ENCODE data around the gene LKAAEAR1. TPM values are rescaled to one million over a fixed set of nuclear protein-coding genes. Genes with fewer than 3 reads are reported as not detected.
A peak's percentile ranks its signal among the peaks of the same experiment; 100 is the strongest.

The LKAAEAR1 gene
- total and polyA plus RNA-seq, 2 of the 13 experiments (the other 11 are each of a cell fraction or from before 2014, with no cell fraction given) = not detected

DNA sequence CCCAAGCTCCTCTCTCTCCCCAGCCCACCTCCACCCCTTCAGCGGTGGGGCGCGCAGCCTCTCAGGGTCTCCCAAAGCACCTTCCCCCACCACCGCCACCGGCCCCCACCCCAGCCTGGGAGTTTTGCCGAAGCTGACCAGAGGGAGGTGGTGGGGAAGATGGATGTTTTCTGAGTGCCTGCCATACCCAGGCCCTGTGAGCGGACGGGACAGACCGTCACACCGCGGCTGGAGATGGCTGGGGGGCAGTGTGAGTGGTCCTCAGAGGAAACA lies 42.5 kb downstream of the LKAAEAR1 start (continued):
- TF ChIP-seq SALL1 (CRISPR knock-in tag; IDR thresholded peaks at IDR 0.05) (no peak), NR1H2 (CRISPR knock-in tag; IDR thresholded peaks at IDR 0.05; ENCODE audit: borderline replicate concordance, low read depth) (no peak), ZNF343 (CRISPR knock-in tag; IDR thresholded peaks at IDR 0.05) (0 out of 2 replicates have a peak, but pooled peaks have one; percentile 6), POLR2AphosphoS5 (IDR thresholded peaks at IDR 0.05; ENCODE audit: low read depth, low read length) (peak; percentile 24; the same call in 1 of the 2 replicates), AGO2 (optimal IDR thresholded peaks at IDR 0.05; ENCODE audit: low read depth, low read length) (no peak), ZNF563 (CRISPR knock-in tag; IDR thresholded peaks at IDR 0.05) (no peak), HDAC1 (CRISPR knock-in tag; IDR thresholded peaks at IDR 0.05) (peak; percentile 49), GATA4 (IDR thresholded peaks at IDR 0.05; ENCODE audit: borderline replicate concordance, low read depth) (no peak), ARID2 (CRISPR knock-in tag; IDR thresholded peaks at IDR 0.05; ENCODE audit: borderline replicate concordance) (no peak), PHF8 (CRISPR knock-in tag; IDR thresholded peaks at IDR 0.05) (no peak), CENPT (CRISPR knock-in tag; IDR thresholded peaks at IDR 0.05; ENCODE audit: low read depth) (no peak), ZNF7 (CRISPR knock-in tag; IDR thresholded peaks at IDR 0.05) (no peak), REPIN1 (CRISPR knock-in tag; IDR thresholded peaks at IDR 0.05; ENCODE audit: borderline replicate concordance, low read depth) (0 out of 2 replicates have a peak, but pooled peaks have one; percentile 5), ARNTL (CRISPR knock-in tag; IDR thresholded peaks at IDR 0.05) (no peak)
- TF ChIP-seq, protein P1, sequence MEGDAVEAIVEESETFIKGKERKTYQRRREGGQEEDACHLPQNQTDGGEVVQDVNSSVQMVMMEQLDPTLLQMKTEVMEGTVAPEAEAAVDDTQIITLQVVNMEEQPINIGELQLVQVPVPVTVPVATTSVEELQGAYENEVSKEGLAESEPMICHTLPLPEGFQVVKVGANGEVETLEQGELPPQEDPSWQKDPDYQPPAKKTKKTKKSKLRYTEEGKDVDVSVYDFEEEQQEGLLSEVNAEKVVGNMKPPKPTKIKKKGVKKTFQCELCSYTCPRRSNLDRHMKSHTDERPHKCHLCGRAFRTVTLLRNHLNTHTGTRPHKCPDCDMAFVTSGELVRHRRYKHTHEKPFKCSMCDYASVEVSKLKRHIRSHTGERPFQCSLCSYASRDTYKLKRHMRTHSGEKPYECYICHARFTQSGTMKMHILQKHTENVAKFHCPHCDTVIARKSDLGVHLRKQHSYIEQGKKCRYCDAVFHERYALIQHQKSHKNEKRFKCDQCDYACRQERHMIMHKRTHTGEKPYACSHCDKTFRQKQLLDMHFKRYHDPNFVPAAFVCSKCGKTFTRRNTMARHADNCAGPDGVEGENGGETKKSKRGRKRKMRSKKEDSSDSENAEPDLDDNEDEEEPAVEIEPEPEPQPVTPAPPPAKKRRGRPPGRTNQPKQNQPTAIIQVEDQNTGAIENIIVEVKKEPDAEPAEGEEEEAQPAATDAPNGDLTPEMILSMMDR (CRISPR knock-in tag; IDR thresholded peaks at IDR 0.05) = peak; percentile 19; the same call in 1 of the 2 replicates
- TF ChIP-seq, protein P2, sequence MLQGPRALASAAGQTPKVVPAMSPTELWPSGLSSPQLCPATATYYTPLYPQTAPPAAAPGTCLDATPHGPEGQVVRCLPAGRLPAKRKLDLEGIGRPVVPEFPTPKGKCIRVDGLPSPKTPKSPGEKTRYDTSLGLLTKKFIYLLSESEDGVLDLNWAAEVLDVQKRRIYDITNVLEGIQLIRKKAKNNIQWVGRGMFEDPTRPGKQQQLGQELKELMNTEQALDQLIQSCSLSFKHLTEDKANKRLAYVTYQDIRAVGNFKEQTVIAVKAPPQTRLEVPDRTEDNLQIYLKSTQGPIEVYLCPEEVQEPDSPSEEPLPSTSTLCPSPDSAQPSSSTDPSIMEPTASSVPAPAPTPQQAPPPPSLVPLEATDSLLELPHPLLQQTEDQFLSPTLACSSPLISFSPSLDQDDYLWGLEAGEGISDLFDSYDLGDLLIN (CRISPR knock-in tag; IDR thresholded peaks at IDR 0.05; ENCODE audit: borderline replicate concordance) = no peak
- TF ChIP-seq, protein P3, sequence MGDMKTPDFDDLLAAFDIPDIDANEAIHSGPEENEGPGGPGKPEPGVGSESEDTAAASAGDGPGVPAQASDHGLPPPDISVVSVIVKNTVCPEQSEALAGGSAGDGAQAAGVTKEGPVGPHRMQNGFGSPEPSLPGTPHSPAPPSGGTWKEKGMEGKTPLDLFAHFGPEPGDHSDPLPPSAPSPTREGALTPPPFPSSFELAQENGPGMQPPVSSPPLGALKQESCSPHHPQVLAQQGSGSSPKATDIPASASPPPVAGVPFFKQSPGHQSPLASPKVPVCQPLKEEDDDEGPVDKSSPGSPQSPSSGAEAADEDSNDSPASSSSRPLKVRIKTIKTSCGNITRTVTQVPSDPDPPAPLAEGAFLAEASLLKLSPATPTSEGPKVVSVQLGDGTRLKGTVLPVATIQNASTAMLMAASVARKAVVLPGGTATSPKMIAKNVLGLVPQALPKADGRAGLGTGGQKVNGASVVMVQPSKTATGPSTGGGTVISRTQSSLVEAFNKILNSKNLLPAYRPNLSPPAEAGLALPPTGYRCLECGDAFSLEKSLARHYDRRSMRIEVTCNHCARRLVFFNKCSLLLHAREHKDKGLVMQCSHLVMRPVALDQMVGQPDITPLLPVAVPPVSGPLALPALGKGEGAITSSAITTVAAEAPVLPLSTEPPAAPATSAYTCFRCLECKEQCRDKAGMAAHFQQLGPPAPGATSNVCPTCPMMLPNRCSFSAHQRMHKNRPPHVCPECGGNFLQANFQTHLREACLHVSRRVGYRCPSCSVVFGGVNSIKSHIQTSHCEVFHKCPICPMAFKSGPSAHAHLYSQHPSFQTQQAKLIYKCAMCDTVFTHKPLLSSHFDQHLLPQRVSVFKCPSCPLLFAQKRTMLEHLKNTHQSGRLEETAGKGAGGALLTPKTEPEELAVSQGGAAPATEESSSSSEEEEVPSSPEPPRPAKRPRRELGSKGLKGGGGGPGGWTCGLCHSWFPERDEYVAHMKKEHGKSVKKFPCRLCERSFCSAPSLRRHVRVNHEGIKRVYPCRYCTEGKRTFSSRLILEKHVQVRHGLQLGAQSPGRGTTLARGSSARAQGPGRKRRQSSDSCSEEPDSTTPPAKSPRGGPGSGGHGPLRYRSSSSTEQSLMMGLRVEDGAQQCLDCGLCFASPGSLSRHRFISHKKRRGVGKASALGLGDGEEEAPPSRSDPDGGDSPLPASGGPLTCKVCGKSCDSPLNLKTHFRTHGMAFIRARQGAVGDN (CRISPR knock-in tag; IDR thresholded peaks at IDR 0.05) = 0 out of 2 replicates have a peak, but pooled peaks have one; percentile 22
- TF ChIP-seq, protein P4, sequence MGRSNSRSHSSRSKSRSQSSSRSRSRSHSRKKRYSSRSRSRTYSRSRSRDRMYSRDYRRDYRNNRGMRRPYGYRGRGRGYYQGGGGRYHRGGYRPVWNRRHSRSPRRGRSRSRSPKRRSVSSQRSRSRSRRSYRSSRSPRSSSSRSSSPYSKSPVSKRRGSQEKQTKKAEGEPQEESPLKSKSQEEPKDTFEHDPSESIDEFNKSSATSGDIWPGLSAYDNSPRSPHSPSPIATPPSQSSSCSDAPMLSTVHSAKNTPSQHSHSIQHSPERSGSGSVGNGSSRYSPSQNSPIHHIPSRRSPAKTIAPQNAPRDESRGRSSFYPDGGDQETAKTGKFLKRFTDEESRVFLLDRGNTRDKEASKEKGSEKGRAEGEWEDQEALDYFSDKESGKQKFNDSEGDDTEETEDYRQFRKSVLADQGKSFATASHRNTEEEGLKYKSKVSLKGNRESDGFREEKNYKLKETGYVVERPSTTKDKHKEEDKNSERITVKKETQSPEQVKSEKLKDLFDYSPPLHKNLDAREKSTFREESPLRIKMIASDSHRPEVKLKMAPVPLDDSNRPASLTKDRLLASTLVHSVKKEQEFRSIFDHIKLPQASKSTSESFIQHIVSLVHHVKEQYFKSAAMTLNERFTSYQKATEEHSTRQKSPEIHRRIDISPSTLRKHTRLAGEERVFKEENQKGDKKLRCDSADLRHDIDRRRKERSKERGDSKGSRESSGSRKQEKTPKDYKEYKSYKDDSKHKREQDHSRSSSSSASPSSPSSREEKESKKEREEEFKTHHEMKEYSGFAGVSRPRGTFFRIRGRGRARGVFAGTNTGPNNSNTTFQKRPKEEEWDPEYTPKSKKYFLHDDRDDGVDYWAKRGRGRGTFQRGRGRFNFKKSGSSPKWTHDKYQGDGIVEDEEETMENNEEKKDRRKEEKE (IDR thresholded peaks at IDR 0.05) = no peak
- TF ChIP-seq, protein P5, sequence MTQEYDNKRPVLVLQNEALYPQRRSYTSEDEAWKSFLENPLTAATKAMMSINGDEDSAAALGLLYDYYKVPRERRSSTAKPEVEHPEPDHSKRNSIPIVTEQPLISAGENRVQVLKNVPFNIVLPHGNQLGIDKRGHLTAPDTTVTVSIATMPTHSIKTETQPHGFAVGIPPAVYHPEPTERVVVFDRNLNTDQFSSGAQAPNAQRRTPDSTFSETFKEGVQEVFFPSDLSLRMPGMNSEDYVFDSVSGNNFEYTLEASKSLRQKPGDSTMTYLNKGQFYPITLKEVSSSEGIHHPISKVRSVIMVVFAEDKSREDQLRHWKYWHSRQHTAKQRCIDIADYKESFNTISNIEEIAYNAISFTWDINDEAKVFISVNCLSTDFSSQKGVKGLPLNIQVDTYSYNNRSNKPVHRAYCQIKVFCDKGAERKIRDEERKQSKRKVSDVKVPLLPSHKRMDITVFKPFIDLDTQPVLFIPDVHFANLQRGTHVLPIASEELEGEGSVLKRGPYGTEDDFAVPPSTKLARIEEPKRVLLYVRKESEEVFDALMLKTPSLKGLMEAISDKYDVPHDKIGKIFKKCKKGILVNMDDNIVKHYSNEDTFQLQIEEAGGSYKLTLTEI (CRISPR knock-in tag; conservative IDR thresholded peaks at IDR 0.05) = no peak

All from HepG2 (cell line).